SH-SY5Y (cell line): ENCODE data around the gene CDC5L.

ENCODE experiments used
- GATA2 ChIP-seq: IDR thresholded peaks from 2 replicates; pipeline ENCODE4 v1.6.1; 2011; ENCODE audit warnings: mild to moderate bottlenecking, low read depth, low read length
- GATA3 ChIP-seq: IDR thresholded peaks from 2 replicates; pipeline ENCODE4 v1.6.1; 2011; ENCODE audit warnings: low read depth, mild to moderate bottlenecking, low read length, moderate library complexity

- TF ChIP-seq GATA2 (no peak), GATA3 (no peak)
Observed at GRCh38 chr6:44463728-44464450, 76.4 kb downstream of the CDC5L start.
